K562 (cell line): Measurements from ENCODE around the gene GLOD4. TPM values are rescaled to one million over a fixed set of nuclear protein-coding genes. Genes with fewer than 3 reads are reported as not detected.

ENCODE experiments used
- ATAC-seq: fragments of 200-7000 bp; cut with Tn5 transposase; 3 replicates; pipeline ENCODE4 v1.9.1; 2020; ENCODE audit warnings: moderate library complexity
- BruUV-seq: library from RNA; stranded (reverse); fragments of 400-500 nt; replicated peaks from 2 replicates; lab custom pipeline; 2021; lab: Mats Ljungman, UMichigan
- CTCF ChIA-PET: fragments of 300-600 bp; formaldehyde crosslinking; extraction: SDS; loops from one replicate; lab custom pipeline; 2021; ENCODE audit warnings: low intra/inter-chr PET ratio; lab: Yijun Ruan, JAX
- POLR2A ChIA-PET: fragments of 300-600, 350-650 bp; sonication (Branson Sonifier 250); formaldehyde crosslinking; extraction: SDS; loops from one replicate; lab custom pipeline; 2021; ENCODE audit warnings: antibody characterized with exemption, inconsistent platforms; lab: Yijun Ruan, JAX
- DNase-seq, 4 experiments: peaks; one replicate each; pipeline versions ENCODE4 v3.0.0 to v3.0.0-alpha.2; 2011 to 2018; ENCODE audit warnings: low spot score in 3 of 4, mixed read lengths in 3 of 4; ENCODE audit errors: extremely low read depth in 1 of 4
- FAIRE-seq: peaks from 2 replicates; lab custom pipeline; 2011; peaks lifted over from hg19 to GRCh38; lab: Jason Lieb, UNC
- H2AFZ ChIP-seq: 2 replicates; pipeline ENCODE4 v1.6.0; 2011; ENCODE audit warnings: low read depth, low read length, control low read depth, inconsistent platforms
- H3K27ac ChIP-seq: fragments of 200-600 bp; 3 replicates; pipeline ENCODE4 v1.8.0; 2011; ENCODE audit warnings: low read depth, mild to moderate bottlenecking, control low read depth, inconsistent platforms, low read length, moderate library complexity, mixed read lengths; ENCODE audit errors: extremely low read depth
- H3K27me3 ChIP-seq, 2 experiments: fragments of 300-600 bp in 1 of 2; 2 replicates in 1 of 2; 3 replicates in 1 of 2; pipeline versions ENCODE4 v1.6.0 to v1.8.0; 2011; ENCODE audit warnings: inconsistent platforms in 2 of 2, low read length in 2 of 2, mild to moderate bottlenecking in 1 of 2, mixed read lengths in 1 of 2, moderate library complexity in 1 of 2; ENCODE audit not compliant: control insufficient read depth in 2 of 2, insufficient read depth in 2 of 2
- H3K36me3 ChIP-seq: fragments of 300-600 bp; 3 replicates; pipeline ENCODE4 v1.8.0; 2011; ENCODE audit warnings: mild to moderate bottlenecking, low read length, inconsistent platforms; ENCODE audit not compliant: control insufficient read depth, insufficient read depth
- H3K4me1 ChIP-seq, 2 experiments: fragments of 200-600 bp in 1 of 2; replicated peaks in 1 of 2; 2 replicates in 1 of 2; 3 replicates in 1 of 2; pipeline versions ENCODE4 v1.5.1 to v1.8.0; 2011; ENCODE audit warnings: inconsistent platforms in 2 of 2, low read length in 2 of 2, mild to moderate bottlenecking in 1 of 2, mixed read lengths in 1 of 2, moderate library complexity in 1 of 2; ENCODE audit not compliant: control insufficient read depth in 2 of 2, insufficient read depth in 2 of 2
- H3K4me2 ChIP-seq: 2 replicates; pipeline ENCODE4 v1.6.1; 2011; ENCODE audit warnings: low read length, control low read depth, inconsistent platforms, mixed read lengths; ENCODE audit not compliant: insufficient read depth
- H3K4me3 ChIP-seq: fragments of 200-600 bp; sonication (generic), shearing (Covaris generic); 2 replicates; pipeline ENCODE4 v1.5.1; 2016; ENCODE audit warnings: control low read depth, inconsistent platforms
- H3K79me2 ChIP-seq: fragments of 200-600 bp; 3 replicates; pipeline ENCODE4 v1.8.0; 2011; ENCODE audit warnings: low read length, inconsistent platforms; ENCODE audit not compliant: control insufficient read depth, insufficient read depth
- H3K9ac ChIP-seq, 2 experiments: 2 replicates each; pipeline versions ENCODE4 v1.6.0 to v1.6.1; 2011; ENCODE audit warnings: low read depth in 2 of 2, low read length in 2 of 2, control low read depth in 1 of 2, inconsistent platforms in 1 of 2, mild to moderate bottlenecking in 1 of 2, mixed read lengths in 1 of 2; ENCODE audit not compliant: insufficient read depth in 1 of 2
- H3K9me1 ChIP-seq: one replicate; pipeline ENCODE4 v1.6.0; 2011; ENCODE audit warnings: inconsistent platforms, mild to moderate bottlenecking, low read length, moderate library complexity; ENCODE audit not compliant: control insufficient read depth, insufficient read depth
- H3K9me3 ChIP-seq: replicated peaks from 2 replicates; pipeline ENCODE4 v1.5.1; 2011; ENCODE audit warnings: low read depth, low read length, inconsistent platforms; ENCODE audit not compliant: control insufficient read depth, insufficient read depth
- H4K20me1 ChIP-seq: replicated peaks from 2 replicates; pipeline ENCODE4 v1.6.1; 2011; ENCODE audit warnings: low read length, inconsistent platforms, mixed read lengths; ENCODE audit not compliant: control insufficient read depth, insufficient read depth
- HINFP ChIP-seq: fragments of 450-650 bp; conservative IDR thresholded peaks from 2 replicates; pipeline ENCODE4 v1.6.1; 2016; ENCODE audit warnings: missing genetic modification characterization, low read depth, mild to moderate bottlenecking, control low read depth, missing compliant biosample characterization
- HLTF ChIP-seq: fragments of 450-650 bp; IDR thresholded peaks from 2 replicates; pipeline ENCODE4 v1.6.1; 2016
- MAFG ChIP-seq: fragments of 450-650 bp; conservative IDR thresholded peaks from 2 replicates; pipeline ENCODE4 v1.6.1; 2016; ENCODE audit warnings: missing genetic modification characterization, missing compliant biosample characterization
- NFATC3 ChIP-seq: fragments of 450-650 bp; IDR thresholded peaks from 2 replicates; pipeline ENCODE4 v1.6.1; 2017; ENCODE audit warnings: mild to moderate bottlenecking
- PCBP1 ChIP-seq: fragments of 200-400 bp; formaldehyde crosslinking; IDR thresholded peaks from 2 replicates; pipeline ENCODE4 v1.6.1; 2018; ENCODE audit warnings: mild to moderate bottlenecking, low read depth, low read length; ENCODE audit not compliant: poor library complexity, severe bottlenecking
- PRDM10 ChIP-seq: fragments of 450-650 bp; IDR thresholded peaks from 2 replicates; pipeline ENCODE4 v1.6.1; 2018; ENCODE audit not compliant: partially characterized antibody
- RCOR1 ChIP-seq, 2 experiments: IDR thresholded peaks; 2 replicates each; pipeline ENCODE4 v1.6.1; 2012; ENCODE audit warnings: low read depth in 2 of 2, low read length in 2 of 2, borderline replicate concordance in 1 of 2, improper control_type of control experiment in 1 of 2
- SAFB ChIP-seq: fragments of 200-400 bp; formaldehyde crosslinking; IDR thresholded peaks from 2 replicates; pipeline ENCODE4 v1.6.1; 2017; ENCODE audit warnings: low read depth, low read length, borderline replicate concordance
- SIN3B ChIP-seq: fragments of 450-650 bp; IDR thresholded peaks from 2 replicates; pipeline ENCODE4 v1.6.1; 2017; ENCODE audit warnings: low read depth, mild to moderate bottlenecking, moderate library complexity
- SOX6 ChIP-seq: fragments of 450-650 bp; IDR thresholded peaks from 2 replicates; pipeline ENCODE4 v1.6.1; 2014; ENCODE audit warnings: mild to moderate bottlenecking
- SREBF1 ChIP-seq: fragments of 150-350 bp; IDR thresholded peaks from 2 replicates; pipeline ENCODE4 v1.6.1; 2014; ENCODE audit warnings: antibody characterized with exemption, low read depth, low read length, borderline replicate concordance
- TAF1 ChIP-seq: IDR thresholded peaks from 2 replicates; pipeline ENCODE4 v1.6.1; 2011; ENCODE audit warnings: mild to moderate bottlenecking, low read length, moderate library complexity; ENCODE audit not compliant: insufficient read depth, control insufficient read depth, severe bottlenecking; ENCODE audit errors: extremely low read depth
- TARDBP ChIP-seq: fragments of 450-650 bp; IDR thresholded peaks from 2 replicates; pipeline ENCODE4 v1.6.1; 2016
- TCF15 ChIP-seq: fragments of 250-450 bp; sonication (Bioruptor Pico); IDR thresholded peaks from 2 replicates; pipeline ENCODE4 v1.8.0; 2022; ENCODE audit warnings: moderate library complexity, mild to moderate bottlenecking, inconsistent platforms
- ZBTB43 ChIP-seq: sonication (generic); formaldehyde crosslinking; IDR thresholded peaks from 2 replicates; pipeline ENCODE4 v1.8.0; 2023; ENCODE audit warnings: mild to moderate bottlenecking, missing genetic modification reagents
- ZNF239 ChIP-seq: fragments of 250-450 bp; sonication (Bioruptor Pico); IDR thresholded peaks from 2 replicates; pipeline ENCODE4 v1.4.0; 2020; ENCODE audit warnings: mild to moderate bottlenecking
- ZNF644 ChIP-seq: fragments of 200-800 bp; sonication (Bioruptor generic); IDR thresholded peaks from 2 replicates; pipeline ENCODE4 v1.6.1; 2016; ENCODE audit warnings: low read depth, missing genetic modification characterization, missing compliant biosample characterization
- WGBS: fragments of 100-300 bp; shearing (Covaris generic); methylation state at CpG from one replicate; pipeline ENCODE4 v1.1.6; 2016; ENCODE audit warnings: low coverage, mixed read lengths; ENCODE audit not compliant: insufficient coverage; ENCODE audit errors: missing lambda C conversion rate; 5-methylcytosine and 5-hydroxymethylcytosine counted together
- in situ Hi-C: fragments of 300-500 bp; cut with MboI; formaldehyde crosslinking; loops from 4 replicates; pipeline ENCODE4 v1.15.0; 2018; ENCODE audit warnings: inconsistent platforms, mixed read lengths
- intact Hi-C: fragments of 100-400 bp; cut with micrococcal nuclease; formaldehyde crosslinking; loops from 2 replicates; pipeline ENCODE4 v1.14.2; 2022
- polyA plus RNA-seq, 8 experiments: library from polyadenylated mRNA; depleted of rRNA in 4 of 8; stranded (reverse) in 5 of 8; unstranded in 3 of 8; fragments of >200 nt; fragmentation: Nextera tagmentation in 2 of 8; fragmentation: Illumina TruSeq in 1 of 8; extraction: Ambion mirVana in 2 of 8; extraction: Trizol in 1 of 8; gene quantifications; 2 replicates each; pipeline versions ENCODE4 v1.2.1 to v1.2.3, GENCODE V29; 2011 to 2014; ENCODE audit warnings: inconsistent platforms in 1 of 8, missing spikeins in 1 of 8
- total RNA-seq, 7 experiments: library from RNA; depleted of rRNA in 6 of 7; stranded (reverse); fragments of >200 nt in 6 of 7; fragmentation: Illumina TruSeq in 2 of 7; extraction: Trizol in 2 of 7; gene quantifications; 2 replicates each; pipeline versions ENCODE4 v1.2.1 to v1.2.3, GENCODE V29; 2011 to 2021; ENCODE audit warnings: low replicate concordance in 1 of 7

Gene GLOD4
- total and polyA plus RNA-seq, 9 of the 15 experiments (the other 6 are each of a cell fraction or from before 2014, with no cell fraction given), result 52.0 to 109 (median 64.9) TPM

GRCh38 chr17:725084-725483, 57.0 kb downstream of the GLOD4 start:
- Histone ChIP-seq H3K27me3 (no peaks in the 10 kb centered on the region), H3K4me2 (no peak overlapping the region), H3K9me3 (no peaks in the 10 kb centered on the region), H2AFZ (no peak overlapping the region), H3K9ac (no peak overlapping the region), H3K4me3 (no peak overlapping the region), H3K36me3 (no peaks in the 10 kb centered on the region), H3K79me2 (no peaks in the 10 kb centered on the region), H3K27ac (no peak overlapping the region), H3K9me1 (no peaks in the 10 kb centered on the region), H3K4me1 (no peaks in the 10 kb centered on the region; a peak in 2 of 5 replicates), H4K20me1 (no peaks in the 10 kb centered on the region)
- no peak for FAIRE-seq
- intact Hi-C loops (no loop called here), in situ Hi-C loops (no loop called here)
- ChIA-PET CTCF (no interaction called here), POLR2A (no interaction called here)
- no peak for ATAC-seq
- BruUV-seq, result no TSS peak
- TF ChIP-seq RCOR1 (IDR thresholded peaks at IDR 0.05; ENCODE audit: borderline replicate concordance in 1 of 2, low read depth in 2 of 2, low read length in 2 of 2), result no peak
- TF ChIP-seq MAFG, result no peak
- no peak for TF ChIP-seq ZNF644
- no peak for TF ChIP-seq TARDBP
- TF ChIP-seq HINFP, result no peak
- no peak for TF ChIP-seq TCF15 (CRISPR knock-in tag)
- no peak for TF ChIP-seq PRDM10
- no peak for TF ChIP-seq HLTF
- TF ChIP-seq SIN3B, result no peak
- TF ChIP-seq PCBP1, result no peak
- TF ChIP-seq SAFB, result no peak
- TF ChIP-seq SREBF1, result no peak
- TF ChIP-seq TAF1, result no peak
- TF ChIP-seq NFATC3, result no peak
- TF ChIP-seq ZNF239 (CRISPR knock-in tag), result no peak
- TF ChIP-seq SOX6, result no peak
- TF ChIP-seq ZBTB43 (CRISPR knock-in tag), result no peak
- 80% methylated on average over 12 of the region's 14 CpGs for WGBS
- DNase-seq, result no peak
